HepG2 (cell line): ENCODE measurements around the gene LEMD1. TPM values are rescaled to one million over a fixed set of nuclear protein-coding genes. Genes with fewer than 3 reads are reported as not detected.

Source experiments
- ARNTL ChIP-seq: sonication (generic); formaldehyde crosslinking; IDR thresholded peaks from 2 replicates; pipeline ENCODE4 v1.4.0; 2020; ENCODE audit warnings: mild to moderate bottlenecking, missing genetic modification reagents
- CTCF ChIP-seq: sonication (generic); formaldehyde crosslinking; IDR thresholded peaks from 2 replicates; pipeline ENCODE4 v1.5.0; 2020; ENCODE audit warnings: mild to moderate bottlenecking, missing genetic modification reagents, moderate library complexity
- ELF3 ChIP-seq: IDR thresholded peaks from 2 replicates; pipeline ENCODE4 v1.6.1; 2016; ENCODE audit warnings: missing genetic modification reagents, missing compliant biosample characterization
- ELF4 ChIP-seq: sonication (generic); formaldehyde crosslinking; IDR thresholded peaks from 2 replicates; pipeline ENCODE4 v1.5.0; 2020; ENCODE audit warnings: missing genetic modification reagents, mild to moderate bottlenecking, moderate library complexity, borderline replicate concordance
- FOXP1 ChIP-seq, 2 experiments: fragments of 450-650 bp in 1 of 2; IDR thresholded peaks; 2 replicates each; pipeline ENCODE4 v1.6.1; 2017 to 2018; ENCODE audit warnings: antibody characterized with exemption in 1 of 2
- GABPB1 ChIP-seq: IDR thresholded peaks from 2 replicates; pipeline ENCODE4 v1.6.1; 2016; ENCODE audit warnings: mild to moderate bottlenecking, missing genetic modification reagents, moderate library complexity, missing compliant biosample characterization
- KAT7 ChIP-seq: IDR thresholded peaks from 2 replicates; pipeline ENCODE4 v1.6.1; 2018; ENCODE audit warnings: borderline replicate concordance, missing compliant biosample characterization
- PAX8 ChIP-seq: sonication (generic); formaldehyde crosslinking; IDR thresholded peaks from 2 replicates; pipeline ENCODE4 v1.8.0; 2022; ENCODE audit warnings: mild to moderate bottlenecking, missing genetic modification reagents, borderline replicate concordance
- PCBP1 ChIP-seq: fragments of 200-400 bp; formaldehyde crosslinking; IDR thresholded peaks from 2 replicates; pipeline ENCODE4 v1.6.1; 2017; ENCODE audit warnings: mild to moderate bottlenecking, low read depth, low read length, borderline replicate concordance
- PCBP2 ChIP-seq: fragments of 200-400 bp; formaldehyde crosslinking; optimal IDR thresholded peaks from 2 replicates; pipeline ENCODE3; 2018; ENCODE audit warnings: low read length, low read depth; ENCODE audit not compliant: poor library complexity, severe bottlenecking
- PHF5A ChIP-seq: IDR thresholded peaks from one replicate; pipeline ENCODE4 v1.6.1; 2018; ENCODE audit warnings: low read depth, missing genetic modification reagents; ENCODE audit not compliant: unreplicated experiment
- SP5 ChIP-seq: IDR thresholded peaks from 2 replicates; pipeline ENCODE4 v1.6.1; 2016; ENCODE audit warnings: low read depth, borderline replicate concordance
- TAF1 ChIP-seq: sonication (generic); formaldehyde crosslinking; IDR thresholded peaks from 2 replicates; pipeline ENCODE4 v1.4.0; 2020; ENCODE audit warnings: missing genetic modification reagents
- TBX2 ChIP-seq: sonication (generic); formaldehyde crosslinking; IDR thresholded peaks from 2 replicates; pipeline ENCODE4 v1.5.0; 2020; ENCODE audit warnings: missing genetic modification reagents, mild to moderate bottlenecking, borderline replicate concordance
- YEATS4 ChIP-seq: sonication (generic); formaldehyde crosslinking; IDR thresholded peaks from 2 replicates; pipeline ENCODE4 v1.4.0; 2020; ENCODE audit warnings: missing genetic modification reagents, borderline replicate concordance
- ZBTB2 ChIP-seq: sonication (generic); formaldehyde crosslinking; IDR thresholded peaks from 2 replicates; pipeline ENCODE4 v1.8.0; 2022; ENCODE audit warnings: low read depth, missing genetic modification reagents
- ZBTB38 ChIP-seq: sonication (generic); formaldehyde crosslinking; IDR thresholded peaks from 2 replicates; pipeline ENCODE4 v1.5.1; 2020; ENCODE audit warnings: mild to moderate bottlenecking, missing genetic modification reagents
- ZFY ChIP-seq: sonication (generic); formaldehyde crosslinking; IDR thresholded peaks from 2 replicates; pipeline ENCODE4 v1.4.0; 2020; ENCODE audit warnings: missing genetic modification reagents
- ZKSCAN1 ChIP-seq: fragments of 150-350 bp; IDR thresholded peaks from 2 replicates; pipeline ENCODE4 v1.6.1; 2014; ENCODE audit warnings: low read length
- ZNF263 ChIP-seq: sonication (generic); formaldehyde crosslinking; IDR thresholded peaks from 2 replicates; pipeline ENCODE4 v1.4.0; 2020; ENCODE audit warnings: missing genetic modification reagents
- ZNF687 ChIP-seq: sonication (generic); formaldehyde crosslinking; IDR thresholded peaks from 2 replicates; pipeline ENCODE4 v1.5.1; 2020; ENCODE audit warnings: mild to moderate bottlenecking, missing genetic modification reagents, moderate library complexity
- ZNF777 ChIP-seq: sonication (generic); formaldehyde crosslinking; IDR thresholded peaks from 2 replicates; pipeline ENCODE4 v1.4.0; 2020; ENCODE audit warnings: missing genetic modification reagents
- ZSCAN21 ChIP-seq: sonication (generic); formaldehyde crosslinking; IDR thresholded peaks from 2 replicates; pipeline ENCODE4 v1.8.0; 2022; ENCODE audit warnings: mild to moderate bottlenecking, missing genetic modification reagents, moderate library complexity, borderline replicate concordance
- polyA plus RNA-seq, 8 experiments: library from polyadenylated mRNA; depleted of rRNA in 3 of 8; stranded (reverse) in 7 of 8; unstranded in 1 of 8; fragments of >200 nt; fragmentation: Illumina TruSeq in 4 of 8; extraction: Trizol in 4 of 8; gene quantifications; 2 replicates each; pipeline versions ENCODE4 v1.2.1 to v1.2.3, GENCODE V29; 2011 to 2016; ENCODE audit warnings: low read depth in 4 of 8, missing spikeins in 1 of 8, mixed read lengths in 1 of 8; ENCODE audit not compliant: insufficient read depth in 1 of 8
- total RNA-seq, 5 experiments: library from RNA; depleted of rRNA; stranded (reverse); fragments of >200 nt; fragmentation: Illumina TruSeq; extraction: Trizol; gene quantifications; 2 replicates each; pipeline ENCODE4 v1.2.3, GENCODE V29; 2016; ENCODE audit warnings: low read depth in 1 of 5

The LEMD1 gene
- total and polyA plus RNA-seq, 2 of the 13 experiments (the other 11 are each of a cell fraction or from before 2014, with no cell fraction given): 1.4 to 2.3 TPM

DNA sequence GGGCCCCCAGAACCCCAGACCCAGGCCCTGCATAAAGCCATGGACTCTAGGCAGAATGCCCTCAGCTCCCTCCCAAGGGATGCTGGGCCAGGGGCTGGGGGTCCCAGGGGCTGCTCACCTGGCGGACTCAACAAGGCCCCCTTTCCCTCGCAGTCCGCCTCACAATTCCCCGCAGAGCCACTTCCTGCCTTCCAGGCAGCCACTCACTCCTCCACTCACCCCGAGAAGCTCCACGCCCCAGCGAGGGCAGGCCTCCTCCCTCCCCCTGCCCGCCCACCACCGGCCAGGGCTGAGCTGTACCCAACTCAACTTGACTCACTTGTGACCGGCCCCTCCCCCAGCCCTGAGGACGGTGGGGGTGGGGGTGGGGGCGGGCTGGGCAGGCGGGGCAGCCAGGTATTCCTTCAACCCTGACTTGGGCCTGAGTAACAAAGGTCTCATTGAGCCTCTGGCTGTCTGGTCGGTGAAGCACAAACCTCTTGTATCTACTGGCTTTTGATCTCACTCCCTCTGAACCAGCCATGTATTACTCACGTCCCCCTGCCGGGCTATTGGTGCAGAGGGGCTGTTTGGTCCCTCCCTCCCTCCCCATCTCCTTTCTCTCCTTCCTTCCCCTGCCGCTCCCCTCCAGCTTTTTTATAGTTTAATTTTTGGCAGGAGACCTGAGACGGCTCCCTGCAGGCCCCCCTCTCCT is 28.0 kb upstream of the LEMD1 start (continued):
- TF ChIP-seq CTCF (CRISPR knock-in tag) (peak; percentile 22; the same call in 1 of the 2 replicates), PHF5A (CRISPR knock-in tag) (no peak), ZNF263 (0 out of 2 replicates have a peak, but pooled peaks have one; percentile 14), ZNF687 (peak; percentile 53; the same call in 1 of the 2 replicates), PAX8 (CRISPR knock-in tag) (no peak), ELF4 (CRISPR knock-in tag) (0 out of 2 replicates have a peak, but pooled peaks have one; percentile 40), ZSCAN21 (CRISPR knock-in tag) (0 out of 2 replicates have a peak, but pooled peaks have one; percentile 15), TBX2 (CRISPR knock-in tag) (no peak; the same call in 1 of the 2 replicates), ZBTB2 (CRISPR knock-in tag) (no peak), FOXP1 (IDR thresholded peaks at IDR 0.05) (no peak), FOXP1 (CRISPR knock-in tag; IDR thresholded peaks at IDR 0.05) (no peak), KAT7 (no peak), PCBP1 (0 out of 2 replicates have a peak, but pooled peaks have one; percentile 33), ZKSCAN1 (no peak), TAF1 (peak; percentile 65; the same call in 1 of the 2 replicates), ZFY (CRISPR knock-in tag) (peak; percentile 75), SP5 (CRISPR knock-in tag) (peak; percentile 58; the same call in 1 of the 2 replicates), GABPB1 (CRISPR knock-in tag) (no peak; the same call in 1 of the 2 replicates), PCBP2 (no peak), YEATS4 (CRISPR knock-in tag) (peak; percentile 55; the same call in 1 of the 2 replicates), ZBTB38 (CRISPR knock-in tag) (no peak), ZNF777 (CRISPR knock-in tag) (0 out of 2 replicates have a peak, but pooled peaks have one; percentile 39), ELF3 (CRISPR knock-in tag) (peak; percentile 31; the same call in 1 of the 2 replicates), ARNTL (CRISPR knock-in tag) (peak; percentile 30; the same call in 1 of the 2 replicates)
